H1 (cell line): ENCODE measurements around the gene IMPDH1. TPM values are rescaled to one million over a fixed set of nuclear protein-coding genes. Genes with fewer than 3 reads are reported as not detected.

Experiments
- CTCF ChIA-PET: fragments of 300-600 bp; sonication (Branson Sonifier 250); formaldehyde crosslinking; loops from one replicate; lab custom pipeline; 2021; ENCODE audit not compliant: partially characterized antibody; lab: Charles Lee
- POLR2A ChIA-PET: fragments of 300-600 bp; sonication (Branson Sonifier 250); formaldehyde crosslinking; loops from one replicate; lab custom pipeline; 2021; ENCODE audit warnings: inconsistent platforms; ENCODE audit not compliant: partially characterized antibody; lab: Charles Lee
- DNase-seq, 2 experiments: peaks; one replicate each; pipeline versions ENCODE4 v3.0.0 to v3.0.0-alpha.2; 2010 to 2022; ENCODE audit warnings: low spot score in 2 of 2, low read depth in 1 of 2, mixed read lengths in 1 of 2
- FAIRE-seq: peaks from 2 replicates; lab custom pipeline; 2011; peaks lifted over from hg19 to GRCh38; lab: Jason Lieb, UNC
- H2AFZ ChIP-seq: 2 replicates; pipeline ENCODE4 v1.8.1; 2012; ENCODE audit warnings: low read length, inconsistent platforms
- H2AK5ac ChIP-seq: 2 replicates; pipeline ENCODE4 v1.6.1; 2013; ENCODE audit warnings: low read depth, low read length
- H2BK120ac ChIP-seq: replicated peaks from 2 replicates; pipeline ENCODE3; 2013; ENCODE audit warnings: low read depth, low read length, inconsistent platforms
- H2BK12ac ChIP-seq: 2 replicates; pipeline ENCODE4 v1.6.1; 2013; ENCODE audit warnings: low read depth, low read length
- H2BK15ac ChIP-seq: 2 replicates; pipeline ENCODE4 v1.6.1; 2013; ENCODE audit warnings: low read length
- H2BK20ac ChIP-seq: 2 replicates; pipeline ENCODE4 v1.6.1; 2013; ENCODE audit warnings: low read length
- H2BK5ac ChIP-seq: 2 replicates; pipeline ENCODE4 v1.6.1; 2013; ENCODE audit warnings: low read depth, low read length
- H3K14ac ChIP-seq: 2 replicates; pipeline ENCODE4 v1.6.1; 2013; ENCODE audit warnings: inconsistent platforms; ENCODE audit not compliant: insufficient read length
- H3K18ac ChIP-seq: 2 replicates; pipeline ENCODE4 v1.6.1; 2013; ENCODE audit warnings: low read length; ENCODE audit errors: extremely low read depth
- H3K23ac ChIP-seq: 2 replicates; pipeline ENCODE4 v1.6.1; 2013; ENCODE audit warnings: inconsistent platforms; ENCODE audit not compliant: insufficient read length
- H3K23me2 ChIP-seq: 2 replicates; pipeline ENCODE4 v1.6.1; 2013; ENCODE audit warnings: low read depth, low read length
- H3K27ac ChIP-seq: 2 replicates; pipeline ENCODE4 v1.6.1; 2011; ENCODE audit warnings: low read depth, low read length, inconsistent platforms
- H3K27me3 ChIP-seq, 4 experiments: replicated peaks in 1 of 4; 1 replicate in 1 of 4; 2 replicates in 3 of 4; pipeline versions ENCODE4 v1.6.1 to v1.8.1; 2011 to 2013; ENCODE audit warnings: low read length in 3 of 4, mild to moderate bottlenecking in 3 of 4, inconsistent platforms in 2 of 4, mixed read lengths in 2 of 4, moderate library complexity in 1 of 4; ENCODE audit not compliant: control insufficient read depth in 3 of 4, insufficient read depth in 3 of 4; ENCODE audit errors: extremely low read depth in 1 of 4
- H3K36me3 ChIP-seq, 4 experiments: 2 replicates each; pipeline versions ENCODE4 v1.6.1 to v1.8.1; 2011 to 2013; ENCODE audit warnings: mild to moderate bottlenecking in 4 of 4, low read length in 3 of 4, moderate library complexity in 2 of 4, control low read depth in 1 of 4, inconsistent platforms in 1 of 4; ENCODE audit not compliant: insufficient read depth in 4 of 4, control insufficient read depth in 2 of 4
- H3K4ac ChIP-seq: replicated peaks from 2 replicates; pipeline ENCODE3; 2013; ENCODE audit warnings: low read length, low read depth, mixed read lengths, inconsistent platforms; ENCODE audit not compliant: insufficient read length
- H3K4me1 ChIP-seq, 4 experiments: replicated peaks in 1 of 4; 1 replicate in 1 of 4; 2 replicates in 3 of 4; pipeline versions ENCODE4 v1.6.1 to v1.8.1; 2011 to 2013; ENCODE audit warnings: low read length in 3 of 4, inconsistent platforms in 2 of 4, mixed read lengths in 1 of 4; ENCODE audit not compliant: insufficient read depth in 4 of 4, control insufficient read depth in 3 of 4
- H3K4me2 ChIP-seq, 2 experiments: 2 replicates each; pipeline versions ENCODE4 v1.6.1 to v1.8.1; 2011 to 2013; ENCODE audit warnings: low read depth in 2 of 2, low read length in 2 of 2, control low read depth in 1 of 2, inconsistent platforms in 1 of 2, mild to moderate bottlenecking in 1 of 2; ENCODE audit not compliant: insufficient read depth in 1 of 2
- H3K4me3 ChIP-seq, 4 experiments: fragments of 200-600, 300-600 bp in 1 of 4; sonication (generic), shearing (Covaris generic), sonication (Bioruptor Twin) in 1 of 4; 2 replicates each; pipeline versions ENCODE4 v1.5.1 to v1.8.1; 2011 to 2016; ENCODE audit warnings: low read length in 4 of 4, low read depth in 3 of 4, control low read depth in 2 of 4, inconsistent platforms in 2 of 4, mild to moderate bottlenecking in 2 of 4, mixed read lengths in 1 of 4, moderate library complexity in 1 of 4; ENCODE audit not compliant: insufficient read depth in 2 of 4; ENCODE audit errors: extremely low read depth in 1 of 4
- H3K56ac ChIP-seq: replicated peaks from 2 replicates; pipeline ENCODE3; 2013; ENCODE audit warnings: low read depth, mild to moderate bottlenecking, mixed read lengths, low read length, inconsistent platforms; ENCODE audit not compliant: insufficient read length
- H3K79me1 ChIP-seq: 2 replicates; pipeline ENCODE4 v1.6.1; 2013; ENCODE audit warnings: low read depth, low read length, control low read depth
- H3K79me2 ChIP-seq, 2 experiments: 2 replicates each; pipeline versions ENCODE4 v1.6.1 to v1.8.1; 2012 to 2013; ENCODE audit warnings: low read length in 2 of 2, mild to moderate bottlenecking in 2 of 2, inconsistent platforms in 1 of 2; ENCODE audit not compliant: insufficient read depth in 2 of 2, control insufficient read depth in 1 of 2
- H3K9ac ChIP-seq, 4 experiments: replicated peaks in 1 of 4; 1 replicate in 1 of 4; 2 replicates in 3 of 4; pipeline versions ENCODE4 v1.6.1 to v1.8.1; 2011 to 2013; ENCODE audit warnings: low read depth in 3 of 4, low read length in 3 of 4, control low read depth in 2 of 4, mild to moderate bottlenecking in 2 of 4, moderate library complexity in 2 of 4, inconsistent platforms in 1 of 4; ENCODE audit errors: extremely low read depth in 1 of 4
- H3K9me3 ChIP-seq, 2 experiments: 2 replicates each; pipeline versions ENCODE4 v1.6.1 to v1.8.1; 2012 to 2013; ENCODE audit warnings: mild to moderate bottlenecking in 2 of 2, moderate library complexity in 2 of 2, control low read depth in 1 of 2, inconsistent platforms in 1 of 2, low read depth in 1 of 2, low read length in 1 of 2, mixed read lengths in 1 of 2; ENCODE audit not compliant: insufficient read depth in 2 of 2
- H4K20me1 ChIP-seq, 2 experiments: replicated peaks in 1 of 2; 2 replicates each; pipeline versions ENCODE3 to v1.8.1; 2011 to 2013; ENCODE audit warnings: inconsistent platforms in 2 of 2, low read length in 2 of 2, mild to moderate bottlenecking in 1 of 2; ENCODE audit not compliant: insufficient read depth in 2 of 2, control insufficient read depth in 1 of 2
- H4K5ac ChIP-seq: 2 replicates; pipeline ENCODE4 v1.6.1; 2013; ENCODE audit warnings: low read length, low read depth, mixed read lengths, inconsistent platforms; ENCODE audit not compliant: insufficient read length
- H4K8ac ChIP-seq: 2 replicates; pipeline ENCODE4 v1.8.0; 2013; ENCODE audit warnings: mild to moderate bottlenecking, moderate library complexity, low read length, inconsistent platforms; ENCODE audit not compliant: insufficient read depth; ENCODE audit errors: extremely low read depth
- H4K91ac ChIP-seq: replicated peaks from 2 replicates; pipeline ENCODE3; 2013; ENCODE audit warnings: low read length, mixed read lengths, inconsistent platforms; ENCODE audit not compliant: insufficient read length
- EGR1 ChIP-seq: IDR thresholded peaks from 2 replicates; pipeline ENCODE4 v1.6.1; 2011; ENCODE audit warnings: low read depth, low read length, borderline replicate concordance
- POU5F1 ChIP-seq: IDR thresholded peaks from 2 replicates; pipeline ENCODE4 v1.6.1; 2011; ENCODE audit warnings: low read depth, mild to moderate bottlenecking, low read length, moderate library complexity
- SIRT6 ChIP-seq: IDR thresholded peaks from one replicate; pipeline ENCODE4 v1.7.1; 2012; ENCODE audit warnings: low read length, inconsistent platforms
- USF2 ChIP-seq: IDR thresholded peaks from 2 replicates; pipeline ENCODE4 v1.6.1; 2011; ENCODE audit warnings: low read length, improper control_type of control experiment
- WGBS, 2 experiments: shearing (Covaris generic) in 1 of 2; methylation state at CpG; one replicate each; pipeline versions ENCODE4 v1.1.6 to v1.1.7; 2013 to 2015; ENCODE audit warnings: low lambda C conversion rate in 2 of 2, mixed read lengths in 2 of 2, inconsistent platforms in 1 of 2, low coverage in 1 of 2, missing lambda C conversion rate in 1 of 2; ENCODE audit not compliant: insufficient replicate concordance in 2 of 2, insufficient coverage in 1 of 2, insufficient read length in 1 of 2; ENCODE audit errors: extremely low coverage in 1 of 2, missing lambda C conversion rate in 1 of 2; 5-methylcytosine and 5-hydroxymethylcytosine counted together
- polyA plus RNA-seq, 7 experiments: library from polyadenylated mRNA; depleted of rRNA in 3 of 7; stranded (reverse) in 5 of 7; unstranded in 2 of 7; fragments of >200 nt in 5 of 7; fragments of 200-250 nt in 2 of 7; gene quantifications; 1 replicate in 5 of 7; 2 replicates in 1 of 7; 4 replicates in 1 of 7; pipeline versions ENCODE4 v1.2.1 to v1.2.3, GENCODE V29; 2011 to 2013; ENCODE audit warnings: missing spikeins in 2 of 7, mixed read lengths in 2 of 7
- total RNA-seq: library from RNA; stranded (reverse); fragmentation: NEBNext Ultra II Directional; extraction: Animal tissue kit (Norgen Biotek cat#: 25700); gene quantifications from 2 replicates; pipeline ENCODE4 v1.2.1, GENCODE V29; 2021

The IMPDH1 gene
- total and polyA plus RNA-seq, 2 of the 8 experiments (the other 6 are each of a cell fraction or from before 2014, with no cell fraction given), result 45.8 TPM

GRCh38 chr7:128431754-128432153, 22.0 kb upstream of the IMPDH1 start:
- Histone ChIP-seq H3K14ac (no peak overlapping the region), H3K9ac (no peak overlapping the region), H2BK5ac (no peak overlapping the region), H3K18ac (no peak overlapping the region; the same call in 1 of the 2 replicates), H4K5ac (no peak overlapping the region), H2AK5ac (no peak overlapping the region), H3K23me2 (no peaks in the 10 kb centered on the region), H3K4me3 (no peak overlapping the region), H3K27ac (no peak overlapping the region), H3K79me1 (no peaks in the 10 kb centered on the region), H2BK15ac (no peak overlapping the region)
- CTCF ChIA-PET, result interaction anchor here (0.7 to 25.2 kb wide), 10 partner anchors 9 to 718 kb away, joined by 3 to 477 read pairs (median 12); partner anchors contain the start of genes HILPDA and IMPDH1
- no peak for TF ChIP-seq USF2
- no peak for TF ChIP-seq POU5F1
- TF ChIP-seq SIRT6, result no peak
- TF ChIP-seq EGR1, result no peak
- TF ChIP-seq, all 59 proteins: peak for 0
- Histone ChIP-seq H2BK20ac (0 out of 2 replicates have a peak overlapping the region, but pooled peaks have one; percentile 53), H4K8ac (no peak overlapping the region), H4K91ac (no peak overlapping the region), H3K36me3 (no peaks in the 10 kb centered on the region), H3K4me2 (no peak overlapping the region), H2BK120ac (no peak overlapping the region), H4K20me1 (no peaks in the 10 kb centered on the region), H3K27me3 (no peaks in the 10 kb centered on the region), H3K4me1 (peaks cover 3 to 12% (median 8%) of the 10 kb centered on the region in 4 experiments; a peak in 4 of 7 replicates), H3K79me2 (no peaks in the 10 kb centered on the region), H2BK12ac (no peak overlapping the region; the same call in 1 of the 2 replicates), H3K56ac (no peak overlapping the region), H3K23ac (no peak overlapping the region), H3K4ac (no peak overlapping the region), H3K9me3 (no peaks in the 10 kb centered on the region), H2AFZ (no peak overlapping the region)
- 93% methylated on average over 2 of the region's 2 CpGs; no CpG with 5 or more reads in 1 of the 2 experiments for WGBS, 2 experiments
- POLR2A ChIA-PET, result interaction anchor here (0.9 to 1.9 kb wide), 5 partner anchors 12 to 28 kb away, joined by 3 to 6 read pairs (median 3); no protein-coding TSS in a partner anchor
- FAIRE-seq, result no peak
- DNase-seq, result no peak
